Mesothelial cell of epicardium (in vitro differentiated cells): ENCODE results near the gene AOPEP. TPM values are rescaled to one million over a fixed set of nuclear protein-coding genes. Genes with fewer than 3 reads are reported as not detected.

Experiments
- DNase-seq, 2 experiments: peaks; one replicate each; pipeline ENCODE4 v3.0.0; 2021; ENCODE audit warnings: low spot score in 2 of 2; ENCODE audit not compliant: unreplicated experiment in 2 of 2
- H3K27ac Mint-ChIP-seq: 2 replicates; pipeline ENCODE4 v1.8.0; 2021; ENCODE audit warnings: mixed read lengths
- H3K27me3 Mint-ChIP-seq: 2 replicates; pipeline ENCODE4 v1.8.0; 2021; ENCODE audit warnings: low read depth, mixed read lengths
- H3K36me3 Mint-ChIP-seq: 2 replicates; pipeline ENCODE4 v1.8.0; 2021; ENCODE audit warnings: mixed read lengths
- H3K4me1 Mint-ChIP-seq: 2 replicates; pipeline ENCODE4 v1.8.0; 2021; ENCODE audit warnings: mixed read lengths
- H3K4me3 Mint-ChIP-seq: 2 replicates; pipeline ENCODE4 v1.8.0; 2021; ENCODE audit warnings: mild to moderate bottlenecking, moderate library complexity, mixed read lengths
- H3K9me3 Mint-ChIP-seq: 2 replicates; pipeline ENCODE4 v1.8.0; 2021; ENCODE audit warnings: mixed read lengths
- CTCF ChIP-seq: fragments of 200-600 bp; sonication (generic); IDR thresholded peaks from one replicate; pipeline ENCODE4 v1.5.0; 2021; ENCODE audit warnings: antibody characterized with exemption; ENCODE audit not compliant: unreplicated experiment
- total RNA-seq: library from RNA; stranded (reverse); gene quantifications from 3 replicates; pipeline ENCODE4 v1.2.1, GENCODE V29; 2021

Gene AOPEP
- total RNA-seq, 1 donor from 2014 or later, result 63.0 TPM

- DNase-seq, result no peak
- TF ChIP-seq CTCF, result no peak
- Mint-ChIP-seq H3K4me3 (no peak overlapping the region), H3K27ac (peak overlapping the region; percentile 25), H3K4me1 (peaks cover 43% of the 10 kb centered on the region), H3K27me3 (no peaks in the 10 kb centered on the region), H3K36me3 (peaks cover 3% of the 10 kb centered on the region), H3K9me3 (no peaks in the 10 kb centered on the region)
These were observed 398.3 kb downstream of the AOPEP start for GRCh38 chr9:95124582-95125367.

GRCh38 chr9:95125652-95126051, 399.2 kb downstream of the AOPEP start:
- DNase-seq, result no peak
- no peak for TF ChIP-seq CTCF
- H3K36me3 Mint-ChIP-seq, result peaks cover 2% of the 10 kb centered on the region
- peaks cover 51% of the 10 kb centered on the region for H3K4me1 Mint-ChIP-seq
- peak overlapping the region; percentile 39 for H3K27ac Mint-ChIP-seq
- no peaks in the 10 kb centered on the region for H3K27me3 Mint-ChIP-seq
- no peak overlapping the region for H3K4me3 Mint-ChIP-seq
- H3K9me3 Mint-ChIP-seq, result no peaks in the 10 kb centered on the region

GRCh38 chr9:95126739-95127138, 400.2 kb downstream of the AOPEP start:
- Mint-ChIP-seq H3K36me3 (no peaks in the 10 kb centered on the region), H3K9me3 (no peaks in the 10 kb centered on the region), H3K4me1 (peaks cover 52% of the 10 kb centered on the region), H3K27me3 (no peaks in the 10 kb centered on the region), H3K4me3 (no peak overlapping the region), H3K27ac (no peak overlapping the region)
- TF ChIP-seq CTCF, result no peak
- no peak for DNase-seq

GRCh38 chr9:95127249-95128176, 401.0 kb downstream of the AOPEP start:
- H3K27me3 Mint-ChIP-seq, result no peaks in the 10 kb centered on the region
- peak; percentile 66 to 90 for DNase-seq

GRCh38 chr9:95128177-95128524, 401.7 kb downstream of the AOPEP start:
- no peak for DNase-seq
- Mint-ChIP-seq H3K36me3 (no peaks in the 10 kb centered on the region), H3K27me3 (no peaks in the 10 kb centered on the region), H3K9me3 (no peaks in the 10 kb centered on the region), H3K4me3 (no peak overlapping the region), H3K27ac (no peak overlapping the region), H3K4me1 (peaks cover 57% of the 10 kb centered on the region)
- TF ChIP-seq CTCF, result no peak

More at GRCh38 chr9:95127249-95128176, 401.0 kb downstream of the AOPEP start:
- H3K4me1 Mint-ChIP-seq, result peaks cover 52% of the 10 kb centered on the region
- TF ChIP-seq CTCF, result peak; percentile 89
- no peak overlapping the region for H3K27ac Mint-ChIP-seq
- H3K4me3 Mint-ChIP-seq, result peak overlapping the region; percentile 70
- H3K9me3 Mint-ChIP-seq, result no peaks in the 10 kb centered on the region
- H3K36me3 Mint-ChIP-seq, result no peaks in the 10 kb centered on the region
